OCI-LY1 (cell line): ENCODE results near the gene KBTBD12.

Experiments
- H2AFZ ChIP-seq: fragments of 200-600 bp; sonication (generic), shearing (Covaris generic); 2 replicates; pipeline ENCODE4 v1.6.0; 2014; ENCODE audit warnings: antibody characterized with exemption, mild to moderate bottlenecking, low read length
- H3F3A ChIP-seq: fragments of 200-600 bp; sonication (generic), shearing (Covaris generic); 2 replicates; pipeline ENCODE4 v1.6.0; 2014; ENCODE audit warnings: mild to moderate bottlenecking, antibody characterized with exemption, low read length, moderate library complexity; ENCODE audit not compliant: insufficient read depth
- H3K27ac ChIP-seq: fragments of 200-600 bp; sonication (generic); 2 replicates; pipeline ENCODE4 v1.5.1; 2014; ENCODE audit warnings: low read length, mixed run types, mild to moderate bottlenecking, low read depth; ENCODE audit not compliant: poor library complexity, severe bottlenecking
- H3K27me3 ChIP-seq: fragments of 200-600 bp; sonication (generic); 2 replicates; pipeline ENCODE4 v1.6.0; 2014; ENCODE audit warnings: antibody characterized with exemption, mild to moderate bottlenecking, low read length, moderate library complexity; ENCODE audit not compliant: insufficient read depth
- H3K36me3 ChIP-seq: fragments of 200-600 bp; sonication (generic); 2 replicates; pipeline ENCODE4 v1.6.1; 2014; ENCODE audit warnings: mild to moderate bottlenecking, antibody characterized with exemption, low read length, moderate library complexity, mixed read lengths; ENCODE audit not compliant: insufficient read depth
- H3K4me1 ChIP-seq: fragments of 200-600 bp; sonication (generic); 2 replicates; pipeline ENCODE4 v1.5.1; 2014; ENCODE audit warnings: mild to moderate bottlenecking, low read length, moderate library complexity; ENCODE audit not compliant: insufficient read depth, severe bottlenecking
- H3K4me2 ChIP-seq: fragments of 200-600 bp; sonication (generic), shearing (Covaris generic); 2 replicates; pipeline ENCODE4 v1.6.1; 2014; ENCODE audit warnings: low read length
- H3K4me3 ChIP-seq: fragments of 200-600 bp; sonication (generic); 2 replicates; pipeline ENCODE4 v1.5.1; 2014; ENCODE audit warnings: low read length, low read depth, mild to moderate bottlenecking, mixed read lengths; ENCODE audit not compliant: poor library complexity, severe bottlenecking
- H3K79me2 ChIP-seq: fragments of 200-600 bp; shearing (Covaris generic); 2 replicates; pipeline ENCODE4 v1.6.1; 2016; ENCODE audit warnings: mixed run types, low read length, mixed read lengths; ENCODE audit not compliant: insufficient read depth
- H3K9ac ChIP-seq: fragments of 200-600 bp; sonication (generic), shearing (Covaris generic); 2 replicates; pipeline ENCODE4 v1.6.1; 2014; ENCODE audit warnings: mild to moderate bottlenecking, low read length, mixed read lengths
- H3K9me2 ChIP-seq: fragments of 200-600 bp; sonication (generic), shearing (Covaris generic); 2 replicates; pipeline ENCODE4 v1.6.1; 2014; ENCODE audit warnings: low read depth, mild to moderate bottlenecking, low read length, mixed read lengths
- H3K9me3 ChIP-seq: fragments of 200-600 bp; shearing (Covaris generic); 2 replicates; pipeline ENCODE4 v1.6.1; 2014; ENCODE audit warnings: low read length, mixed read lengths
- H4K20me1 ChIP-seq: fragments of 200-600 bp; sonication (generic), shearing (Covaris generic); 2 replicates; pipeline ENCODE4 v1.6.0; 2016; ENCODE audit warnings: mild to moderate bottlenecking, low read length; ENCODE audit not compliant: insufficient read depth
- EZH2 ChIP-seq: fragments of 200-600 bp; sonication (generic), shearing (Covaris generic); IDR thresholded peaks from 2 replicates; pipeline ENCODE4 v1.8.0; 2017; ENCODE audit warnings: borderline replicate concordance, mixed run types, mild to moderate bottlenecking, antibody characterized with exemption, low read length, moderate library complexity, mixed read lengths
- TF ChIP-seq, protein P1 (sequence below): fragments of 200-600 bp; sonication (generic), shearing (Covaris generic); IDR thresholded peaks from 2 replicates; pipeline ENCODE4 v1.5.1; 2017; ENCODE audit warnings: mild to moderate bottlenecking, antibody characterized with exemption, low read length, moderate library complexity, mixed read lengths

Gene KBTBD12

DNA sequence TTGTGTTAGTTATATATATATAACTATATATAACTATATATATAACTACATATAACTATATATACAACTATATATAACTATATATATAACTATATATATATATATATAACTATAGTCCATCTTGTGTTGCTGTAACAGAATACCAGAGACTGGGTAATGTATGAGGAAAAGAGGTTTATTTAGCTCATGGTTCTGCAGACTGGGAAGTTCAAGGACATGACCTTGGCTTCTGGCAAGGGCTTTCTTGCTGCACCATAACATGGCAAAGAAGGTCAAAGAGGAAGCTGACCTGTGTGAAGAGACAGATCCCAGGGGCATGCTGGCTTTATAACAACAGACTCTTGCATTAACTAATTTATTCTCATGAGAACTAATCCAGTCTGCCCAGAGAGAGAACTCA lies 27.6 kb downstream of the KBTBD12 start:
- Histone ChIP-seq H3K4me1 (no peaks in the 10 kb centered on the region), H3K27me3 (no peaks in the 10 kb centered on the region), H2AFZ (no peak overlapping the region), H3K4me2 (no peak overlapping the region), H3K4me3 (no peak overlapping the region), H3K79me2 (no peaks in the 10 kb centered on the region), H3K9me3 (0 out of 2 replicates have a peak, but pooled peaks cover 2% of the 10 kb centered on the region), H4K20me1 (no peaks in the 10 kb centered on the region), H3K27ac (no peak overlapping the region), H3F3A (no peaks in the 10 kb centered on the region), H3K9me2 (no peaks in the 10 kb centered on the region), H3K36me3 (no peaks in the 10 kb centered on the region), H3K9ac (no peak overlapping the region)
- no peak for TF ChIP-seq EZH2
- TF ChIP-seq, protein P1, sequence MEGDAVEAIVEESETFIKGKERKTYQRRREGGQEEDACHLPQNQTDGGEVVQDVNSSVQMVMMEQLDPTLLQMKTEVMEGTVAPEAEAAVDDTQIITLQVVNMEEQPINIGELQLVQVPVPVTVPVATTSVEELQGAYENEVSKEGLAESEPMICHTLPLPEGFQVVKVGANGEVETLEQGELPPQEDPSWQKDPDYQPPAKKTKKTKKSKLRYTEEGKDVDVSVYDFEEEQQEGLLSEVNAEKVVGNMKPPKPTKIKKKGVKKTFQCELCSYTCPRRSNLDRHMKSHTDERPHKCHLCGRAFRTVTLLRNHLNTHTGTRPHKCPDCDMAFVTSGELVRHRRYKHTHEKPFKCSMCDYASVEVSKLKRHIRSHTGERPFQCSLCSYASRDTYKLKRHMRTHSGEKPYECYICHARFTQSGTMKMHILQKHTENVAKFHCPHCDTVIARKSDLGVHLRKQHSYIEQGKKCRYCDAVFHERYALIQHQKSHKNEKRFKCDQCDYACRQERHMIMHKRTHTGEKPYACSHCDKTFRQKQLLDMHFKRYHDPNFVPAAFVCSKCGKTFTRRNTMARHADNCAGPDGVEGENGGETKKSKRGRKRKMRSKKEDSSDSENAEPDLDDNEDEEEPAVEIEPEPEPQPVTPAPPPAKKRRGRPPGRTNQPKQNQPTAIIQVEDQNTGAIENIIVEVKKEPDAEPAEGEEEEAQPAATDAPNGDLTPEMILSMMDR, result no peak

DNA sequence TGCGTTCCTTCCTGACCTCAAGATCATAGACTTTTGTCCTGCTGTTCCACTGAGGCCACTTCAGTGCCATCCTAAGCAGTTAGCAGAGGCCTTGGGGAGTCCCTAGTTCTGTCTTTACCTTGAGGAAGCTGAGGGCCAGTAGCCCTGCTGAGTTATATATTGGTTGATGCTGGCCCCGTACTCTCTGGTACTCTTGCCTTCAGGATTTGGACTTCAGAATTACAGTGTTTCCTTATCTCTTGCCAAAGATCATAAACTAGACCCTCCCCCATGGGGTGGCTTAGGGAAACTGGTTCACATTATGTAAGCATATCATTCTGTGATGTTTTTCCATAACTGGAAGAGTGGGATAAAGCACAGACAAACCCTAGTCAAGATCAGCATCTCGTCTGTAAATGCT lies 33.2 kb downstream of the KBTBD12 start:
- Histone ChIP-seq H3F3A (no peaks in the 10 kb centered on the region), H3K79me2 (no peaks in the 10 kb centered on the region), H3K27me3 (no peaks in the 10 kb centered on the region), H3K4me1 (no peaks in the 10 kb centered on the region), H3K9me3 (0 out of 2 replicates have a peak, but pooled peaks cover 2% of the 10 kb centered on the region), H3K9me2 (no peaks in the 10 kb centered on the region), H3K27ac (no peak overlapping the region), H3K36me3 (no peaks in the 10 kb centered on the region), H3K4me3 (no peak overlapping the region), H3K4me2 (no peak overlapping the region), H3K9ac (no peak overlapping the region), H2AFZ (no peak overlapping the region), H4K20me1 (no peaks in the 10 kb centered on the region)
- TF ChIP-seq EZH2, result no peak
- TF ChIP-seq, protein P1, result no peak

GRCh38 chr3:127949446-127950055 lies 34.5 kb downstream of the KBTBD12 start:
- no peaks in the 10 kb centered on the region for H3K9me3 ChIP-seq
- H3K36me3 ChIP-seq, result no peaks in the 10 kb centered on the region
- H4K20me1 ChIP-seq, result no peaks in the 10 kb centered on the region
- H3K27ac ChIP-seq, result no peak overlapping the region
- no peak overlapping the region for H3K9ac ChIP-seq
- H3K79me2 ChIP-seq, result no peaks in the 10 kb centered on the region
- H3K27me3 ChIP-seq, result no peaks in the 10 kb centered on the region
- TF ChIP-seq, protein P1, result no peak
- TF ChIP-seq EZH2, result no peak
- H2AFZ ChIP-seq, result no peak overlapping the region
- H3K9me2 ChIP-seq, result no peaks in the 10 kb centered on the region
- H3K4me3 ChIP-seq, result no peak overlapping the region
- H3K4me1 ChIP-seq, result no peaks in the 10 kb centered on the region
- no peak overlapping the region for H3K4me2 ChIP-seq
- H3F3A ChIP-seq, result no peaks in the 10 kb centered on the region
